SK-N-SH treated with all-trans-retinoic acid at 6 μM for 48 hours (cell line): ENCODE data around the gene GEMIN7.

Source experiments
- ATAC-seq: fragments of 200-7000 bp; cut with Tn5 transposase; 3 replicates; pipeline ENCODE4 v1.9.1; 2020; ENCODE audit warnings: mild to moderate bottlenecking, moderate library complexity
- BACH2 ChIP-seq: fragments of 250-450 bp; sonication (Bioruptor Pico); IDR thresholded peaks from 2 replicates; pipeline ENCODE4 v1.9.0; 2021; ENCODE audit warnings: mild to moderate bottlenecking, borderline replicate concordance
- CREB5 ChIP-seq: fragments of 250-450 bp; sonication (Bioruptor Pico); IDR thresholded peaks from 2 replicates; pipeline ENCODE4 v1.5.1; 2020; ENCODE audit warnings: low read depth, mild to moderate bottlenecking, moderate library complexity
- CSDC2 ChIP-seq: fragments of 250-450 bp; sonication (Bioruptor Pico); IDR thresholded peaks from 2 replicates; pipeline ENCODE4 v1.5.0; 2020; ENCODE audit warnings: mild to moderate bottlenecking, moderate library complexity
- GLIS3 ChIP-seq: fragments of 250-450 bp; sonication (Bioruptor Pico); IDR thresholded peaks from 2 replicates; pipeline ENCODE4 v1.5.0; 2020; ENCODE audit warnings: mild to moderate bottlenecking, moderate library complexity
- ISL1 ChIP-seq: fragments of 250-450 bp; sonication (Bioruptor Pico); IDR thresholded peaks from 2 replicates; pipeline ENCODE4 v2.1.2; 2022; ENCODE audit warnings: mild to moderate bottlenecking, moderate library complexity
- OSR1 ChIP-seq: fragments of 250-450 bp; sonication (Bioruptor Pico); IDR thresholded peaks from 2 replicates; pipeline ENCODE4 v1.8.0; 2022; ENCODE audit warnings: moderate library complexity, mild to moderate bottlenecking, inconsistent platforms
- POU6F1 ChIP-seq: fragments of 250-450 bp; sonication (Bioruptor Pico); IDR thresholded peaks from 2 replicates; pipeline ENCODE4 v1.8.0; 2021; ENCODE audit warnings: low read depth, mild to moderate bottlenecking, moderate library complexity, borderline replicate concordance
- PPARA ChIP-seq: fragments of 250-450 bp; sonication (Bioruptor Pico); IDR thresholded peaks from 2 replicates; pipeline ENCODE4 v1.5.0; 2020; ENCODE audit warnings: mild to moderate bottlenecking, borderline replicate concordance
- RARB ChIP-seq: fragments of 250-450 bp; sonication (Bioruptor Pico); IDR thresholded peaks from 2 replicates; pipeline ENCODE4 v1.8.0; 2021; ENCODE audit warnings: mild to moderate bottlenecking, moderate library complexity
- SNAI2 ChIP-seq: fragments of 250-450 bp; sonication (Bioruptor Pico); IDR thresholded peaks from 2 replicates; pipeline ENCODE4 v1.5.0; 2020; ENCODE audit warnings: mild to moderate bottlenecking, moderate library complexity
- TCF4 ChIP-seq: fragments of 250-450 bp; sonication (Bioruptor Pico); IDR thresholded peaks from 2 replicates; pipeline ENCODE4 v1.8.0; 2021; ENCODE audit warnings: mild to moderate bottlenecking, moderate library complexity, borderline replicate concordance
- TSHZ2 ChIP-seq: fragments of 250-450 bp; sonication (Bioruptor Pico); IDR thresholded peaks from 2 replicates; pipeline ENCODE4 v1.5.0; 2020; ENCODE audit warnings: mild to moderate bottlenecking, moderate library complexity
- ZC3H10 ChIP-seq: fragments of 250-450 bp; sonication (Bioruptor Pico); IDR thresholded peaks from 2 replicates; pipeline ENCODE4 v1.5.1; 2021; ENCODE audit warnings: mild to moderate bottlenecking, moderate library complexity
- ZFP3 ChIP-seq: fragments of 250-450 bp; sonication (Bioruptor Pico); IDR thresholded peaks from 2 replicates; pipeline ENCODE4 v1.5.0; 2020; ENCODE audit warnings: mild to moderate bottlenecking, moderate library complexity
- ZNF70 ChIP-seq: fragments of 450-650 bp; formaldehyde crosslinking; IDR thresholded peaks from 2 replicates; pipeline ENCODE4 v1.5.0; 2020; ENCODE audit warnings: mild to moderate bottlenecking, moderate library complexity
- ZNF8 ChIP-seq: fragments of 450-650 bp; formaldehyde crosslinking; IDR thresholded peaks from 2 replicates; pipeline ENCODE4 v1.5.0; 2020; ENCODE audit warnings: mild to moderate bottlenecking, moderate library complexity
- TF ChIP-seq, protein P1 (sequence below): fragments of 250-450 bp; sonication (Bioruptor Pico); IDR thresholded peaks from 2 replicates; pipeline ENCODE4 v1.5.1; 2021; ENCODE audit warnings: mild to moderate bottlenecking, moderate library complexity
- TF ChIP-seq, protein P2 (sequence below): fragments of 250-450 bp; sonication (Bioruptor Pico); IDR thresholded peaks from 2 replicates; pipeline ENCODE4 v1.8.0; 2020; ENCODE audit warnings: mild to moderate bottlenecking, moderate library complexity, borderline replicate concordance

GEMIN7 gene

DNA sequence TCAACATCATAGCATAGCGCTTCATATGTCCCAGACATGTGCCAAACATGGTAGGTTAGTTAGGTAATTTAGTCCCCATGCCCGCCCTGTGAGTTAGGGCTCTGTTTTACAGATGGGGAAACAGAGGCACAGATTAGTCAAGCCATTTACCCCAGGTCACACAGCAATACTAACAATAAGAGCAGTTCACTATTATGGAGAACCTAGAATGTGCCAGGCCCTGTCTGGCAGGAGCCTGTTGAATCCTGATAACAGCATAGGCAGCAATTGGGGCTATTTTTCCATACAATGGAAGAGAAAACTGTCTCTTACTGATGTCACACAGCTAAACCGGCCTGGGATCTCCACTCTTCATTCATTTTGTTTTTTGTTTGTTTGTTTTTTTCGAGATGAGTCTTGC is 7.4 kb downstream of the GEMIN7 start:
- TF ChIP-seq ZC3H10 (CRISPR knock-in tag) (no peak), ZNF8 (CRISPR knock-in tag) (no peak), RARB (no peak), CSDC2 (CRISPR knock-in tag) (no peak), PPARA (CRISPR knock-in tag) (no peak), BACH2 (no peak), CREB5 (no peak), ZFP3 (CRISPR knock-in tag) (no peak)
- TF ChIP-seq, protein P1, sequence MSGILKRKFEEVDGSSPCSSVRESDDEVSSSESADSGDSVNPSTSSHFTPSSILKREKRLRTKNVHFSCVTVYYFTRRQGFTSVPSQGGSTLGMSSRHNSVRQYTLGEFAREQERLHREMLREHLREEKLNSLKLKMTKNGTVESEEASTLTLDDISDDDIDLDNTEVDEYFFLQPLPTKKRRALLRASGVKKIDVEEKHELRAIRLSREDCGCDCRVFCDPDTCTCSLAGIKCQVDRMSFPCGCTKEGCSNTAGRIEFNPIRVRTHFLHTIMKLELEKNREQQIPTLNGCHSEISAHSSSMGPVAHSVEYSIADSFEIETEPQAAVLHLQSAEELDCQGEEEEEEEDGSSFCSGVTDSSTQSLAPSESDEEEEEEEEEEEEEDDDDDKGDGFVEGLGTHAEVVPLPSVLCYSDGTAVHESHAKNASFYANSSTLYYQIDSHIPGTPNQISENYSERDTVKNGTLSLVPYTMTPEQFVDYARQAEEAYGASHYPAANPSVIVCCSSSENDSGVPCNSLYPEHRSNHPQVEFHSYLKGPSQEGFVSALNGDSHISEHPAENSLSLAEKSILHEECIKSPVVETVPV = no peak
- TF ChIP-seq, protein P2, sequence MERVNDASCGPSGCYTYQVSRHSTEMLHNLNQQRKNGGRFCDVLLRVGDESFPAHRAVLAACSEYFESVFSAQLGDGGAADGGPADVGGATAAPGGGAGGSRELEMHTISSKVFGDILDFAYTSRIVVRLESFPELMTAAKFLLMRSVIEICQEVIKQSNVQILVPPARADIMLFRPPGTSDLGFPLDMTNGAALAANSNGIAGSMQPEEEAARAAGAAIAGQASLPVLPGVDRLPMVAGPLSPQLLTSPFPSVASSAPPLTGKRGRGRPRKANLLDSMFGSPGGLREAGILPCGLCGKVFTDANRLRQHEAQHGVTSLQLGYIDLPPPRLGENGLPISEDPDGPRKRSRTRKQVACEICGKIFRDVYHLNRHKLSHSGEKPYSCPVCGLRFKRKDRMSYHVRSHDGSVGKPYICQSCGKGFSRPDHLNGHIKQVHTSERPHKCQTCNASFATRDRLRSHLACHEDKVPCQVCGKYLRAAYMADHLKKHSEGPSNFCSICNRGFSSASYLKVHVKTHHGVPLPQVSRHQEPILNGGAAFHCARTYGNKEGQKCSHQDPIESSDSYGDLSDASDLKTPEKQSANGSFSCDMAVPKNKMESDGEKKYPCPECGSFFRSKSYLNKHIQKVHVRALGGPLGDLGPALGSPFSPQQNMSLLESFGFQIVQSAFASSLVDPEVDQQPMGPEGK (CRISPR knock-in tag) = no peak
- no peak for ATAC-seq

DNA sequence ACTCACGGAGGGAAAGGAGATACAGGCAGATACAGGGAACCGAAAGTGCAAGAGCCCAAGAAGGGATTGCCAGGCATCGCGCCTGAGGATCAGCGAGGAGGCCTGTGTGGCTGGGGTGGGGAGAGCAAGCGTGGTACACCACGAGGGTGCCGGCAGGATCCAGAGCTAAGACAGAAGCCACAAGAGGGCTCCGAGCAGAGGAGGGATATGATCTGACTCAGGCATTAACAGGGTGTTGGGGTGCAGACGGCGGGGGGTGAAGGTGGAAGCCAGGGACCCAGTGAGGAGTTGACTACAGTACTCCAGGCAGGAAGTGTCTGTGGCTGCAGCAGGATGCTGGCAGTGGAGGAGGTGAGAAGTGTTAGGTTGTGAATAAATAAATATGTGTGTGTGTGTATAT is 8.5 kb downstream of the GEMIN7 start:
- TF ChIP-seq TSHZ2 (no peak), ISL1 (CRISPR knock-in tag) (no peak), ZNF8 (CRISPR knock-in tag) (no peak), BACH2 (no peak), PPARA (CRISPR knock-in tag) (no peak), ZNF70 (CRISPR knock-in tag) (no peak), CSDC2 (CRISPR knock-in tag) (no peak), ZC3H10 (CRISPR knock-in tag) (no peak), SNAI2 (CRISPR knock-in tag) (no peak), TCF4 (no peak), OSR1 (CRISPR knock-in tag) (no peak), RARB (no peak), CREB5 (no peak), GLIS3 (CRISPR knock-in tag) (no peak), POU6F1 (CRISPR knock-in tag) (no peak)
- TF ChIP-seq, protein P1 = no peak
- TF ChIP-seq, protein P2 (CRISPR knock-in tag) = no peak
- no peak for ATAC-seq
